ENCODE measurements around the gene PRM3. TPM values are rescaled to one million over a fixed set of nuclear protein-coding genes. Genes with fewer than 3 reads are reported as not detected.
A peak's percentile ranks its signal among the peaks of the same experiment; 100 is the strongest.

PRM3 gene
- total and polyA plus RNA-seq, 2 donors (not counting 1 experiment from before 2014, with no cell fraction given), result not detected

DNA sequence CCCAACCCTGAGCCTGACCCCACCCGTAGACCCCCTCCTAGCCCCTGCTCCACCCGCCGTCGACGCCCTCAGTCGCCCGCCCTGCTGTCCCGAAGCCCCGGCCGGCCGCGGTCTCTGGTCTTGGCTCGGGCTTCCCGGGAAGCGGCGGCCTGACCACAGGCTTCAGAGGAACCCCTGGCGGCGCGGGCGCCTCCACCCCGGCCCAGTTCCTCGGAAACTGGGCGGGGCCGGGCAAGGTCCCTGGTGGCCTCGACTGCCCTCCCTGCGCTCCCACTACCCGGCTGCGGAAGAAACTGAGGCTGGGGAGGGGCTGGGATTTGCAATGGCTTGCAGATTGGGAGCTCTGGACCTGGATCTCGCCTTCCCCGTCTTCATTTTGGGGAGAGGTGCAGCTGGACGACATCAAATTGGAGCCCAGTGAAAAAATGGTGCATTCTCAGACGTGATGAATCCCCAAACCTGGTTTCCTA, 16.7 kb downstream of the PRM3 start:
- no peaks in the 10 kb centered on the region for H3K27me3 ChIP-seq (replicated peaks in 1 of 4; ENCODE audit: control extremely low read depth in 1 of 4, control insufficient read depth in 3 of 4, insufficient read depth in 4 of 4, low read length in 3 of 4)
- H3K27me3 Mint-ChIP-seq, result no peaks in the 10 kb centered on the region
- intact Hi-C loops (cut with micrococcal nuclease), result loop anchor here (1.0 to 10.0 kb wide), 10 partner anchors 31 to 658 kb away; partner anchors contain the start of genes GSPT1 and NUBP1
- peaks cover 20% of the 10 kb centered on the region for H3K79me2 ChIP-seq (ENCODE audit: control insufficient read depth, insufficient read depth, low read length)
- ATAC-seq (ENCODE audit: low read depth), result no peak
- peaks cover 2 to 15% of the 10 kb centered on the region in 2 experiments for H3K36me3 ChIP-seq (replicated peaks in 1 of 2; ENCODE audit: control extremely low read depth in 1 of 2, control insufficient read depth in 1 of 2, extremely low read depth in 1 of 2, insufficient read depth in 2 of 2, low read length in 1 of 2)
- H3K9me3 Mint-ChIP-seq (ENCODE audit: insufficient read depth), result no peaks in the 10 kb centered on the region
- CTCF ChIA-PET, result interaction anchor here (0.6 to 10.3 kb wide), 39 partner anchors 10 to 302 kb away, joined by 3 to 223 read pairs (median 5); partner anchors contain the start of genes PRM3 and TNP2
- TF ChIP-seq, protein P1, sequence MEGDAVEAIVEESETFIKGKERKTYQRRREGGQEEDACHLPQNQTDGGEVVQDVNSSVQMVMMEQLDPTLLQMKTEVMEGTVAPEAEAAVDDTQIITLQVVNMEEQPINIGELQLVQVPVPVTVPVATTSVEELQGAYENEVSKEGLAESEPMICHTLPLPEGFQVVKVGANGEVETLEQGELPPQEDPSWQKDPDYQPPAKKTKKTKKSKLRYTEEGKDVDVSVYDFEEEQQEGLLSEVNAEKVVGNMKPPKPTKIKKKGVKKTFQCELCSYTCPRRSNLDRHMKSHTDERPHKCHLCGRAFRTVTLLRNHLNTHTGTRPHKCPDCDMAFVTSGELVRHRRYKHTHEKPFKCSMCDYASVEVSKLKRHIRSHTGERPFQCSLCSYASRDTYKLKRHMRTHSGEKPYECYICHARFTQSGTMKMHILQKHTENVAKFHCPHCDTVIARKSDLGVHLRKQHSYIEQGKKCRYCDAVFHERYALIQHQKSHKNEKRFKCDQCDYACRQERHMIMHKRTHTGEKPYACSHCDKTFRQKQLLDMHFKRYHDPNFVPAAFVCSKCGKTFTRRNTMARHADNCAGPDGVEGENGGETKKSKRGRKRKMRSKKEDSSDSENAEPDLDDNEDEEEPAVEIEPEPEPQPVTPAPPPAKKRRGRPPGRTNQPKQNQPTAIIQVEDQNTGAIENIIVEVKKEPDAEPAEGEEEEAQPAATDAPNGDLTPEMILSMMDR (IDR thresholded peaks at IDR 0.05), result no peak
- TF ChIP-seq EZH2 (IDR thresholded peaks at IDR 0.05; ENCODE audit: borderline replicate concordance, insufficient read depth, low read depth, low read length, poor library complexity, severe bottlenecking), result no peak
- DNase-seq, result no peak
- peak overlapping the region; percentile 99 for H3K4me3 Mint-ChIP-seq
- POLR2A ChIA-PET, result interaction anchor here (0.5 to 5.8 kb wide), 22 partner anchors 17 to 558 kb away, joined by 3 to 89 read pairs (median 5); partner anchors contain the start of gene PRM3
- WGBS (ENCODE audit: insufficient coverage), result under 1% methylated on average over 32 of the region's 32 CpGs
- peak overlapping the region; percentile 91 for H3K9ac ChIP-seq (ENCODE audit: low read length)
- peak overlapping the region; percentile 86 to 90 for H3K27ac ChIP-seq (ENCODE audit: low read length in 2 of 2)
- peak overlapping the region; percentile 65 to 90 (median 72) for H3K4me3 ChIP-seq (ENCODE audit: control extremely low read depth in 1 of 5, extremely low read depth in 1 of 5, insufficient read depth in 1 of 5, low read depth in 2 of 5, low read length in 4 of 5)
- peak overlapping the region; percentile 99 for H3K27ac Mint-ChIP-seq
- peaks cover 39% of the 10 kb centered on the region for H4K20me1 ChIP-seq (ENCODE audit: control insufficient read depth, insufficient read depth, low read length, poor library complexity, severe bottlenecking)
- H3K9me3 ChIP-seq (ENCODE audit: control extremely low read depth in 1 of 3, control insufficient read depth in 2 of 3, insufficient read depth in 1 of 3, low read length in 2 of 3), result no peaks in the 10 kb centered on the region
- peak overlapping the region; percentile 97 for H2AFZ ChIP-seq (ENCODE audit: insufficient read depth, low read depth, low read length, poor library complexity, severe bottlenecking)
- H3K4me1 ChIP-seq (ENCODE audit: control insufficient read depth in 2 of 2, insufficient read depth in 2 of 2, low read length in 2 of 2), result peaks cover 50 to 61% of the 10 kb centered on the region in 2 donors
- peaks cover 53% of the 10 kb centered on the region for H3K4me1 Mint-ChIP-seq
- peak overlapping the region; percentile 98 for H3K4me2 ChIP-seq (replicated peaks; ENCODE audit: low read depth, low read length, poor library complexity, severe bottlenecking)

All from B cell (primary cell).